Adipocyte (in vitro differentiated cells): ENCODE results near the gene BACH2.

Source experiments
- DNase-seq: peaks from one replicate; pipeline ENCODE4 v3.0.0-alpha.2; 2015; ENCODE audit warnings: low read depth
- H3K27me3 ChIP-seq: replicated peaks from 2 replicates; pipeline ENCODE4 v1.7.0; 2013; ENCODE audit warnings: mild to moderate bottlenecking, low read length, moderate library complexity; ENCODE audit not compliant: control insufficient read depth, insufficient read depth
- H3K36me3 ChIP-seq: 2 replicates; pipeline ENCODE4 v1.7.0; 2013; ENCODE audit warnings: low read length, mild to moderate bottlenecking, moderate library complexity; ENCODE audit not compliant: control insufficient read depth, insufficient read depth, severe bottlenecking
- H3K4me1 ChIP-seq: 2 replicates; pipeline ENCODE4 v1.7.0; 2013; ENCODE audit warnings: mild to moderate bottlenecking, low read length, moderate library complexity; ENCODE audit not compliant: control insufficient read depth, insufficient read depth
- H3K4me3 ChIP-seq: 2 replicates; pipeline ENCODE4 v1.7.0; 2013; ENCODE audit warnings: mild to moderate bottlenecking, low read length, moderate library complexity
- H3K9ac ChIP-seq: 2 replicates; pipeline ENCODE4 v1.7.0; 2013; ENCODE audit warnings: mild to moderate bottlenecking, low read length, moderate library complexity
- H3K9me3 ChIP-seq: 2 replicates; pipeline ENCODE4 v1.7.0; 2013; ENCODE audit warnings: mild to moderate bottlenecking, low read length, moderate library complexity; ENCODE audit not compliant: control insufficient read depth

BACH2 gene

GRCh38 chr6:90202156-90202555 is 94.5 kb downstream of the BACH2 start:
- no peaks in the 10 kb centered on the region for H3K36me3 ChIP-seq
- no peak overlapping the region for H3K9ac ChIP-seq
- no peak overlapping the region for H3K4me3 ChIP-seq
- H3K4me1 ChIP-seq, result peaks cover 6% of the 10 kb centered on the region
- DNase-seq, result no peak
- H3K9me3 ChIP-seq, result peaks cover 8% of the 10 kb centered on the region
- no peaks in the 10 kb centered on the region for H3K27me3 ChIP-seq

- Histone ChIP-seq H3K27me3 (no peaks in the 10 kb centered on the region), H3K9ac (no peak overlapping the region), H3K9me3 (peaks cover 8% of the 10 kb centered on the region), H3K36me3 (no peaks in the 10 kb centered on the region), H3K4me1 (peaks cover 6% of the 10 kb centered on the region), H3K4me3 (no peak overlapping the region)
- DNase-seq, result no peak
Measured at GRCh38 chr6:90199900-90200299, 96.7 kb downstream of the BACH2 start.

GRCh38 chr6:90198758-90199425 is 97.8 kb downstream of the BACH2 start:
- DNase-seq, result no peak
- Histone ChIP-seq H3K4me3 (no peak overlapping the region), H3K4me1 (peaks cover under 1% of the 10 kb centered on the region), H3K36me3 (no peaks in the 10 kb centered on the region), H3K27me3 (no peaks in the 10 kb centered on the region), H3K9me3 (peaks cover 8% of the 10 kb centered on the region), H3K9ac (no peak overlapping the region)

GRCh38 chr6:90197854-90198496 is 98.7 kb downstream of the BACH2 start:
- no peaks in the 10 kb centered on the region for H3K4me1 ChIP-seq
- no peaks in the 10 kb centered on the region for H3K27me3 ChIP-seq
- no peak for DNase-seq
- no peak overlapping the region for H3K4me3 ChIP-seq
- no peaks in the 10 kb centered on the region for H3K36me3 ChIP-seq
- H3K9ac ChIP-seq, result no peak overlapping the region
- peaks cover 8% of the 10 kb centered on the region for H3K9me3 ChIP-seq

GRCh38 chr6:90195094-90195829 is 101.4 kb downstream of the BACH2 start:
- no peak overlapping the region for H3K4me3 ChIP-seq

GRCh38 chr6:90194371-90194841 is 102.2 kb downstream of the BACH2 start:
- Histone ChIP-seq H3K36me3 (no peaks in the 10 kb centered on the region), H3K9me3 (peaks cover 8% of the 10 kb centered on the region), H3K4me1 (no peaks in the 10 kb centered on the region), H3K9ac (no peak overlapping the region), H3K27me3 (no peaks in the 10 kb centered on the region), H3K4me3 (no peak overlapping the region)
- DNase-seq, result peak; percentile 76

More at GRCh38 chr6:90195094-90195829, 101.4 kb downstream of the BACH2 start:
- peaks cover 8% of the 10 kb centered on the region for H3K9me3 ChIP-seq
- no peaks in the 10 kb centered on the region for H3K27me3 ChIP-seq
- H3K36me3 ChIP-seq, result no peaks in the 10 kb centered on the region
- no peak overlapping the region for H3K9ac ChIP-seq
- DNase-seq, result no peak
- no peaks in the 10 kb centered on the region for H3K4me1 ChIP-seq

GRCh38 chr6:90193359-90193758 is 103.3 kb downstream of the BACH2 start:
- no peaks in the 10 kb centered on the region for H3K36me3 ChIP-seq
- no peaks in the 10 kb centered on the region for H3K27me3 ChIP-seq
- no peak overlapping the region for H3K9ac ChIP-seq
- no peak overlapping the region for H3K4me3 ChIP-seq
- no peak for DNase-seq
- H3K4me1 ChIP-seq, result no peaks in the 10 kb centered on the region
- peaks cover 8% of the 10 kb centered on the region for H3K9me3 ChIP-seq

GRCh38 chr6:90192857-90193256 is 103.8 kb downstream of the BACH2 start:
- Histone ChIP-seq H3K4me3 (no peak overlapping the region), H3K9ac (no peak overlapping the region), H3K9me3 (peaks cover 5% of the 10 kb centered on the region), H3K36me3 (no peaks in the 10 kb centered on the region), H3K4me1 (peaks cover under 1% of the 10 kb centered on the region), H3K27me3 (no peaks in the 10 kb centered on the region)
- DNase-seq, result no peak

- Histone ChIP-seq H3K4me1 (peaks cover 11% of the 10 kb centered on the region), H3K36me3 (no peaks in the 10 kb centered on the region), H3K4me3 (no peak overlapping the region), H3K27me3 (no peaks in the 10 kb centered on the region), H3K9me3 (no peaks in the 10 kb centered on the region), H3K9ac (no peak overlapping the region)
- DNase-seq, result no peak
Measured at GRCh38 chr6:90190752-90191395, 105.8 kb downstream of the BACH2 start.

GRCh38 chr6:90190131-90190530 is 106.5 kb downstream of the BACH2 start:
- DNase-seq, result no peak
- peaks cover 11% of the 10 kb centered on the region for H3K4me1 ChIP-seq
- H3K36me3 ChIP-seq, result no peaks in the 10 kb centered on the region
- no peaks in the 10 kb centered on the region for H3K9me3 ChIP-seq
- no peak overlapping the region for H3K9ac ChIP-seq
- H3K4me3 ChIP-seq, result no peak overlapping the region
- no peaks in the 10 kb centered on the region for H3K27me3 ChIP-seq
